Skeletal muscle tissue (tissue), 4 donors: ENCODE results near the gene IMMP2L. TPM values are rescaled to one million over a fixed set of nuclear protein-coding genes. Genes with fewer than 3 reads are reported as not detected.

ENCODE experiments used
- H3K27ac ChIP-seq: one replicate; pipeline ENCODE4 v1.7.0; 2013; ENCODE audit warnings: mild to moderate bottlenecking, low read depth, low read length, inconsistent platforms
- H3K27me3 ChIP-seq, 3 donors: one replicate each; pipeline ENCODE4 v1.7.0; 2013; ENCODE audit warnings: low read length in 3 of 3; ENCODE audit not compliant: control insufficient read depth in 3 of 3, insufficient read depth in 3 of 3
- H3K36me3 ChIP-seq, 3 donors: one replicate each; pipeline ENCODE4 v1.7.0; 2013; ENCODE audit warnings: low read length in 3 of 3; ENCODE audit not compliant: control insufficient read depth in 3 of 3, insufficient read depth in 3 of 3
- H3K4me1 ChIP-seq, 3 donors: one replicate each; pipeline ENCODE4 v1.7.0; 2013; ENCODE audit warnings: low read length in 3 of 3, mild to moderate bottlenecking in 3 of 3; ENCODE audit not compliant: control insufficient read depth in 3 of 3, insufficient read depth in 3 of 3
- H3K4me3 ChIP-seq, 3 donors: one replicate each; pipeline ENCODE4 v1.7.0; 2013; ENCODE audit warnings: low read length in 3 of 3
- H3K9ac ChIP-seq, 3 donors: one replicate each; pipeline ENCODE4 v1.7.0; 2013; ENCODE audit warnings: low read length in 3 of 3, mild to moderate bottlenecking in 3 of 3, moderate library complexity in 2 of 3, low read depth in 1 of 3
- H3K9me3 ChIP-seq, 3 donors: one replicate each; pipeline ENCODE4 v1.7.0; 2013; ENCODE audit warnings: low read length in 3 of 3; ENCODE audit not compliant: control insufficient read depth in 3 of 3
- total RNA-seq: library from RNA; depleted of rRNA; stranded (reverse); fragments of >200 nt; gene quantifications from one replicate; pipeline ENCODE4 v1.2.3, GENCODE V29; 2014
- donor health status: Osteomylitis.

IMMP2L gene
- total RNA-seq, 1 donor from 2014 or later = 15.7 TPM

GRCh38 chr7:111199643-111200042, 362.6 kb downstream of the IMMP2L start:
- Histone ChIP-seq H3K27ac (no peak overlapping the region), H3K27me3 (no peaks in the 10 kb centered on the region), H3K4me3 (no peak overlapping the region), H3K36me3 (no peaks in the 10 kb centered on the region), H3K4me1 (peaks cover 0 to 8% (median 0%) of the 10 kb centered on the region in 3 donors), H3K9ac (no peak overlapping the region), H3K9me3 (no peaks in the 10 kb centered on the region)

- H3K36me3 ChIP-seq = no peaks in the 10 kb centered on the region
- no peaks in the 10 kb centered on the region for H3K27me3 ChIP-seq
- H3K9me3 ChIP-seq = no peaks in the 10 kb centered on the region
- H3K4me3 ChIP-seq = no peak overlapping the region
- H3K4me1 ChIP-seq = peaks cover 0 to 8% (median 0%) of the 10 kb centered on the region in 3 donors
- H3K9ac ChIP-seq = no peak overlapping the region
- peak overlapping the region; percentile 31 for H3K27ac ChIP-seq
Observed at GRCh38 chr7:111198255-111198654, 364.0 kb downstream of the IMMP2L start.

GRCh38 chr7:111196655-111197054, 365.6 kb downstream of the IMMP2L start:
- Histone ChIP-seq H3K27ac (no peak overlapping the region), H3K36me3 (no peaks in the 10 kb centered on the region), H3K27me3 (no peaks in the 10 kb centered on the region), H3K4me1 (peaks cover 0 to 8% (median 0%) of the 10 kb centered on the region in 3 donors), H3K9ac (no peak overlapping the region), H3K9me3 (no peaks in the 10 kb centered on the region), H3K4me3 (no peak overlapping the region)

- Histone ChIP-seq H3K4me3 (no peak overlapping the region), H3K27me3 (no peaks in the 10 kb centered on the region), H3K9me3 (peaks cover 0 to 4% (median 2%) of the 10 kb centered on the region in 3 donors), H3K9ac (no peak overlapping the region), H3K4me1 (no peaks in the 10 kb centered on the region), H3K27ac (no peak overlapping the region), H3K36me3 (no peaks in the 10 kb centered on the region)
Observed at GRCh38 chr7:111192614-111193413, 369.5 kb downstream of the IMMP2L start.

- Histone ChIP-seq H3K9ac (no peak overlapping the region), H3K27me3 (no peaks in the 10 kb centered on the region), H3K27ac (no peak overlapping the region), H3K9me3 (peaks cover 0 to 4% (median 2%) of the 10 kb centered on the region in 3 donors), H3K4me1 (no peaks in the 10 kb centered on the region), H3K4me3 (no peak overlapping the region), H3K36me3 (no peaks in the 10 kb centered on the region)
Observed at GRCh38 chr7:111190804-111191203, 371.5 kb downstream of the IMMP2L start.

- H3K27ac ChIP-seq = no peak overlapping the region
- H3K36me3 ChIP-seq = no peaks in the 10 kb centered on the region
- no peaks in the 10 kb centered on the region for H3K27me3 ChIP-seq
Observed at GRCh38 chr7:111184987-111185386, 377.3 kb downstream of the IMMP2L start.

GRCh38 chr7:111183321-111183720, 379.0 kb downstream of the IMMP2L start:
- H3K27ac ChIP-seq = peak overlapping the region; percentile 50
- no peaks in the 10 kb centered on the region for H3K27me3 ChIP-seq
- H3K9ac ChIP-seq = no peak overlapping the region
- no peaks in the 10 kb centered on the region for H3K36me3 ChIP-seq
- no peak overlapping the region for H3K4me3 ChIP-seq
- H3K9me3 ChIP-seq = peaks cover 0 to 2% (median 2%) of the 10 kb centered on the region in 3 donors
- H3K4me1 ChIP-seq = peaks cover 0 to 8% (median 0%) of the 10 kb centered on the region in 3 donors

More at GRCh38 chr7:111184987-111185386, 377.3 kb downstream of the IMMP2L start:
- H3K9ac ChIP-seq = no peak overlapping the region
- peaks cover 0 to 4% (median 2%) of the 10 kb centered on the region in 3 donors for H3K9me3 ChIP-seq
- H3K4me3 ChIP-seq = no peak overlapping the region
- H3K4me1 ChIP-seq = peaks cover 0 to 8% (median 0%) of the 10 kb centered on the region in 3 donors

GRCh38 chr7:111180338-111180737, 382.0 kb downstream of the IMMP2L start:
- H3K9me3 ChIP-seq = no peaks in the 10 kb centered on the region
- no peaks in the 10 kb centered on the region for H3K36me3 ChIP-seq
- no peak overlapping the region for H3K9ac ChIP-seq
- H3K4me1 ChIP-seq = peaks cover 0 to 8% (median 0%) of the 10 kb centered on the region in 3 donors
- H3K4me3 ChIP-seq = no peak overlapping the region
- H3K27me3 ChIP-seq = no peaks in the 10 kb centered on the region
- no peak overlapping the region for H3K27ac ChIP-seq

- H3K4me3 ChIP-seq = no peak overlapping the region
- no peak overlapping the region for H3K9ac ChIP-seq
- H3K27ac ChIP-seq = no peak overlapping the region
- no peaks in the 10 kb centered on the region for H3K9me3 ChIP-seq
- H3K4me1 ChIP-seq = no peaks in the 10 kb centered on the region
- H3K36me3 ChIP-seq = no peaks in the 10 kb centered on the region
- no peaks in the 10 kb centered on the region for H3K27me3 ChIP-seq
Observed at GRCh38 chr7:111175908-111176441, 386.3 kb downstream of the IMMP2L start.

- Histone ChIP-seq H3K4me1 (no peaks in the 10 kb centered on the region), H3K27me3 (no peaks in the 10 kb centered on the region), H3K9me3 (no peaks in the 10 kb centered on the region), H3K36me3 (no peaks in the 10 kb centered on the region), H3K9ac (no peak overlapping the region), H3K4me3 (no peak overlapping the region), H3K27ac (no peak overlapping the region)
Observed at GRCh38 chr7:111174510-111174909, 387.8 kb downstream of the IMMP2L start.
